Astrocyte of the cerebellum (primary cell): Measurements from ENCODE around the gene CREBL2.
"Not testable (repeated sequence)": the region's sequence is repeated elsewhere in the genome, so short reads cannot be mapped to it uniquely, and the experiment has no call there.

ENCODE experiments used
- DNase-seq: peaks from one replicate; pipeline ENCODE4 v3.0.0-alpha.2; 2011; ENCODE audit warnings: low read depth
- H3K4me3 ChIP-seq: 2 replicates; pipeline ENCODE4 v1.5.1; 2011; ENCODE audit warnings: mild to moderate bottlenecking, low read depth, low read length, moderate library complexity
- CTCF ChIP-seq: IDR thresholded peaks from 2 replicates; pipeline ENCODE4 v1.5.1; 2012; ENCODE audit warnings: low read length, low read depth, moderate library complexity, mild to moderate bottlenecking; ENCODE audit errors: missing control alignments
- in situ Hi-C: cut with HindIII; loops from 2 replicates; pipeline ENCODE4 v1.10.0; 2017; ENCODE audit warnings: low sequenced_read_pairs

CREBL2 gene

DNA sequence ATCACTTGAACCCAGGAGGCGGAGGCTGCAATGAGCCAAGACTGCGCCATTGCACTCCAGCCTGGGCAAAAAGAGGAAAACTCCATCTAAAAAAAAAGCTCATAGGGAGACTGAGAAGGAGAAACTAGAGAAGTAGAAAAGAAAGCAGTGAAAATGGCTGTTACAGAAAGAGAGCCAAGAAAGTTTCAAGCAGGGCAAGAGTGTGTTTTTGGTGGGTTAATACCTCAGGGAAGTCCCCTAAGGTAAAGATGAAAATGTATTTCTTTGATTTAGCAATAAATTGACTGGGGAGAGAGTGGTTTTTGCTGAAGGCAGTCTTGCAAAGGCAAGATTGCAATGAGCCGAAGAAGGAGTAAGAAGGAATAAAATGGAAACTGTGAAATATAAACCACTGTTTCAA lies 39.0 kb upstream of the CREBL2 start:
- TF ChIP-seq CTCF, result no peak
- in situ Hi-C loops, result no loop called here

DNA sequence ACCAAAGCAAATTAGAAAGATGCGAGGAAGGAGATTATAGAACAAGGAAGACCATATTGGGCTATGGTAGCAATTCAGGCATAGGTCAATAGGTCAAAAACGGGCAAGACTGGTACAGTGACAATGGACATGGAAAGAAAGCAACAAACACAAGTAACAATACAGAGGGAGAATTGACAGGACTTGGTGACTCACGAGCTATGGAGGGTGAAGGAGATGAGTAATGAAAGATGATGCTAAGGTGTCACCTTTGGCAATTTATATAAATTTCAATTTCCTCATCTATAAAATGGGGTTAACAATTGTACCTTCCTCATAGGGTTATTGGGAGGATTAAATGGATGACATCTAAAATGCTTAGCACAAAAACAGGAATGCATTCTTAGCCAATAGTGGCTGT lies 33.9 kb upstream of the CREBL2 start:
- TF ChIP-seq CTCF, result no peak
- in situ Hi-C loops, result no loop called here
- DNase-seq, result no peak
- H3K4me3 ChIP-seq, result no peak overlapping the region

More for the DNA sequence above, 39.0 kb upstream of the CREBL2 start:
- no peak overlapping the region for H3K4me3 ChIP-seq
- no peak for DNase-seq

GRCh38 chr12:12580716-12581115 lies 31.0 kb upstream of the CREBL2 start:
- H3K4me3 ChIP-seq, in situ Hi-C loops, DNase-seq: not testable (repeated sequence)

DNA sequence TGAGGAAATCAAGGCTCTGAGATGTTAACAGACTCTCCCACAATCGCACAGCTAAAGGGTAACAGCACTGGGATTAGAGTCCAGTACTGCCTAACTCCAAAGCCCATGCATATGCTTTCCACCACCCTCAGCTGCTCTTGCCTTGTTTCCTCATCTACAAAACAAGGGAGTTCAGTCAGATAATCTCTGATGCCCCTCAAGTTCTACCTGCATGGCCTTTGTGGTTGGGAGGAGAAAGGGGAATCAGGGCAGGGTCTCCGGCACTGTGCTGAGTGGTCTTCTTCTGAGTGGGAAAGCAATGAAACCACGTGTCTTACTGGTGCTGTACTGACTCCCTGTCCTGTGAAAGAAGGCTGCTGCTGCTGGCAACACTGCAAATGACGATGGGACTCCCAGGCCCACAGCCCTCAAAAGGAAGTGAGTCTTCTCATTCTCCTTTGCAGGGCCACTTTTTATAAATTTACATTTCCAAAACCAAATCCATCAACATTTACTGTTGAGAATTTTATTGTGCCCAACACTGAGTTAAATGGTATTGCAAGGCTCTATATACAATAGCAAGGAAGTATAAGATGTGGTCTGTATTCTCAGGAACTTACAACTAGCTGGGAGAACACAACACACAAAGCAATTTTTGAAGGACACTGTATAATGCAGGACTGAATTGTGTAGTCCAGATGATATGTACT lies 29.3 kb upstream of the CREBL2 start:
- TF ChIP-seq CTCF, result no peak
- in situ Hi-C loops, result no loop called here
- no peak for DNase-seq
- H3K4me3 ChIP-seq, result no peak overlapping the region

DNA sequence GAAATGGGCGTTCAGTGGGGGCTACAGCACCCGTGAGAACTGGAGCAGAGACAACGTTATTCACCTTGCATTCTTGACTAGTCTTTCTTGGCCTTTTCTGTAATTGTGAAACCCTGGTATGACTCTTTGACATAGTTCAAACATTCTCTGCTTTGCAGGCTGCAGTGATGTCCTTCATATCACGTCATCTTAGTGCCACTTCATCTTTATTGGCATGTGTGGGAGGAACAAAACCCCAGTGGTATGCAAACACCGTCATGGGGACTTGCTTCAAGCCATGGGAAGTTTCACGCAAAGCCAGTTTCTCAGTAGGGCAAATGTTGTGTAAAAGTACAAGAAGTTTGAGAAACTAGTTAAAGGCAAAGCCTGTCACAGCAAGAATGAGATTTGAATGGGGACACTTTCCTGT lies 28.8 kb upstream of the CREBL2 start:
- H3K4me3 ChIP-seq, result no peak overlapping the region
- in situ Hi-C loops, result no loop called here

GRCh38 chr12:12583510-12584178 lies 28.0 kb upstream of the CREBL2 start:
- no peak for DNase-seq
- H3K4me3 ChIP-seq, result no peak overlapping the region
- in situ Hi-C loops, result no loop called here
- no peak for TF ChIP-seq CTCF

More for the DNA sequence above, 28.8 kb upstream of the CREBL2 start:
- TF ChIP-seq CTCF, result no peak
- no peak for DNase-seq
